ENCODE results near the gene DDTL. TPM values are rescaled to one million over a fixed set of nuclear protein-coding genes. Genes with fewer than 3 reads are reported as not detected.
A peak's percentile ranks its signal among the peaks of the same experiment; 100 is the strongest.

The DDTL gene
- total RNA-seq, 3 donors from 2014 or later (not counting 1 experiment from before 2014, with no cell fraction given) = 5.0 TPM; not detected in 2

- no peak overlapping the region for H3K27ac Mint-ChIP-seq
- TF ChIP-seq CTCF (IDR thresholded peaks at IDR 0.05) = no peak
- no peaks in the 10 kb centered on the region for H3K36me3 ChIP-seq (ENCODE audit: control insufficient read depth, insufficient read depth, low read length)
- no peak overlapping the region for H3K4me3 ChIP-seq (ENCODE audit: low read length)
- no peaks in the 10 kb centered on the region for H3K27me3 Mint-ChIP-seq (ENCODE audit: low read depth in 2 of 2)
- WGBS (ENCODE audit: insufficient coverage) = 74% methylated on average over 1 of the region's 1 CpG
- no peaks in the 10 kb centered on the region for H3K9me3 ChIP-seq (ENCODE audit: control insufficient read depth, insufficient read depth, low read length)
- H3K27me3 ChIP-seq (ENCODE audit: control insufficient read depth, insufficient read depth, low read length) = peaks cover 3% of the 10 kb centered on the region
- peaks cover 13% of the 10 kb centered on the region for H3K4me1 ChIP-seq (ENCODE audit: control insufficient read depth, insufficient read depth, low read length)
- ATAC-seq (no peak), DNase-seq (no peak)
- no peak overlapping the region for H3K27ac ChIP-seq (ENCODE audit: low read length)
- peaks cover 13 to 19% of the 10 kb centered on the region in 2 donors for H3K4me1 Mint-ChIP-seq
- H3K4me3 Mint-ChIP-seq = no peak overlapping the region
- H3K9me3 Mint-ChIP-seq = no peaks in the 10 kb centered on the region
- no peaks in the 10 kb centered on the region for H3K36me3 Mint-ChIP-seq
- intact Hi-C loops (cut with micrococcal nuclease) = no loop called here
These were observed 41.3 kb downstream of the DDTL start for GRCh38 chr22:24008022-24008283.

GRCh38 chr22:24008381-24009226 lies 41.9 kb downstream of the DDTL start:
- no peak overlapping the region for H3K27ac Mint-ChIP-seq

GRCh38 chr22:24009227-24010017 lies 42.7 kb downstream of the DDTL start:
- no peaks in the 10 kb centered on the region for H3K36me3 ChIP-seq (ENCODE audit: control insufficient read depth, insufficient read depth, low read length)
- no peaks in the 10 kb centered on the region for H3K27me3 ChIP-seq (ENCODE audit: control insufficient read depth, insufficient read depth, low read length)
- ATAC-seq (no peak), DNase-seq (no peak)
- H3K4me1 ChIP-seq (ENCODE audit: control insufficient read depth, insufficient read depth, low read length) = peaks cover 13% of the 10 kb centered on the region
- Mint-ChIP-seq H3K4me1 (peaks cover 18 to 27% of the 10 kb centered on the region in 2 donors), H3K4me3 (no peak overlapping the region), H3K27me3 (ENCODE audit: low read depth in 2 of 2) (no peaks in the 10 kb centered on the region), H3K9me3 (no peaks in the 10 kb centered on the region), H3K36me3 (no peaks in the 10 kb centered on the region), H3K27ac (peak overlapping the region in 1 of 2 donors; percentile 95)
- H3K9me3 ChIP-seq (ENCODE audit: control insufficient read depth, insufficient read depth, low read length) = no peaks in the 10 kb centered on the region
- intact Hi-C loops (cut with micrococcal nuclease) = loop anchor here (2.0 to 10.0 kb wide), 2 partner anchors 145 to 223 kb away; partner anchors contain the start of gene SMARCB1
- 93% methylated on average over 7 of the region's 7 CpGs for WGBS (ENCODE audit: insufficient coverage)
- TF ChIP-seq CTCF (IDR thresholded peaks at IDR 0.05) = no peak
- H3K27ac ChIP-seq (ENCODE audit: low read length) = no peak overlapping the region
- no peak overlapping the region for H3K4me3 ChIP-seq (ENCODE audit: low read length)

More at GRCh38 chr22:24008381-24009226, 41.9 kb downstream of the DDTL start:
- whole genome bisulfite sequencing (ENCODE audit: insufficient coverage) = 87% methylated on average over 6 of the region's 6 CpGs
- Mint-ChIP-seq H3K9me3 (no peaks in the 10 kb centered on the region), H3K27me3 (ENCODE audit: low read depth in 2 of 2) (no peaks in the 10 kb centered on the region), H3K4me1 (peaks cover 14 to 24% of the 10 kb centered on the region in 2 donors), H3K4me3 (no peak overlapping the region), H3K36me3 (no peaks in the 10 kb centered on the region)
- ATAC-seq (no peak), DNase-seq (no peak)
- peaks cover 1% of the 10 kb centered on the region for H3K27me3 ChIP-seq (ENCODE audit: control insufficient read depth, insufficient read depth, low read length)
- no peaks in the 10 kb centered on the region for H3K9me3 ChIP-seq (ENCODE audit: control insufficient read depth, insufficient read depth, low read length)
- H3K27ac ChIP-seq (ENCODE audit: low read length) = no peak overlapping the region
- H3K4me3 ChIP-seq (ENCODE audit: low read length) = no peak overlapping the region
- no peak for TF ChIP-seq CTCF (IDR thresholded peaks at IDR 0.05)
- peaks cover 13% of the 10 kb centered on the region for H3K4me1 ChIP-seq (ENCODE audit: control insufficient read depth, insufficient read depth, low read length)
- no peaks in the 10 kb centered on the region for H3K36me3 ChIP-seq (ENCODE audit: control insufficient read depth, insufficient read depth, low read length)
- intact Hi-C loops (cut with micrococcal nuclease) = no loop called here
